ENCODE measurements around the gene PPM1L. TPM values are rescaled to one million over a fixed set of nuclear protein-coding genes. Genes with fewer than 3 reads are reported as not detected.

Gene PPM1L
- total RNA-seq, 1 experiment from 2014 or later: 7.3 TPM

GRCh38 chr3:161035711-161036110 lies 279.7 kb downstream of the PPM1L start:
- H3K79me2 ChIP-seq (ENCODE audit: insufficient read depth, low read length): no peaks in the 10 kb centered on the region
- H3K27me3 Mint-ChIP-seq (ENCODE audit: low read depth): no peaks in the 10 kb centered on the region
- H3K36me3 Mint-ChIP-seq (ENCODE audit: insufficient read depth in 1 of 3, low read depth in 3 of 3): peaks cover 6 to 12% (median 6%) of the 10 kb centered on the region in 3 experiments; a peak in 6 of 7 replicates
- no peak overlapping the region for H2BK12ac ChIP-seq (ENCODE audit: insufficient read length, low read depth, low read length)
- H3K14ac ChIP-seq (ENCODE audit: insufficient read depth, low read length): no peak overlapping the region
- WGBS (ENCODE audit: extremely low coverage, insufficient read length, low lambda C conversion rate): no CpG with 5 or more reads among the region's 2 CpGs
- TF ChIP-seq CTCF (conservative IDR thresholded peaks at IDR 0.05): no peak
- no peak overlapping the region for H3K27ac Mint-ChIP-seq
- H2AK5ac ChIP-seq (ENCODE audit: insufficient read length, low read length): no peak overlapping the region
- no peak overlapping the region for H3K4me2 ChIP-seq (ENCODE audit: insufficient read depth, insufficient read length, low read length)
- H3K4ac ChIP-seq (ENCODE audit: low read depth, low read length): no peak overlapping the region
- peaks cover 2% of the 10 kb centered on the region in 2 experiments; a peak in 3 of 4 replicates for H3K4me1 Mint-ChIP-seq
- no peaks in the 10 kb centered on the region for H3K4me1 ChIP-seq (ENCODE audit: insufficient read depth, low read length)
- H3K9me3 Mint-ChIP-seq: peaks cover 13 to 14% of the 10 kb centered on the region in 2 experiments; a peak in 4 of 5 replicates
- no peak overlapping the region for H3K27ac ChIP-seq (ENCODE audit: insufficient read length, low read depth, low read length)
- no peak overlapping the region for H2BK20ac ChIP-seq (ENCODE audit: low read depth, low read length, poor library complexity, severe bottlenecking)
- no peak overlapping the region for H2BK120ac ChIP-seq (ENCODE audit: low read depth, low read length, poor library complexity, severe bottlenecking)
- no peak overlapping the region for H3K4me3 Mint-ChIP-seq
- no peak overlapping the region for H2BK15ac ChIP-seq (ENCODE audit: low read depth, low read length)
- H4K91ac ChIP-seq (ENCODE audit: insufficient read length, low read depth, low read length): no peak overlapping the region
- H3K18ac ChIP-seq (ENCODE audit: insufficient read length, low read depth, low read length): no peak overlapping the region
- no peaks in the 10 kb centered on the region for H3K27me3 ChIP-seq (ENCODE audit: insufficient read depth, low read length)
- DNase-seq: no peak
- H3K23ac ChIP-seq (ENCODE audit: insufficient read length, low read depth, low read length): no peak overlapping the region
- H3T11ph ChIP-seq (ENCODE audit: low read length): no peak overlapping the region
- H3K79me1 ChIP-seq (ENCODE audit: insufficient read depth, low read depth, low read length, poor library complexity, severe bottlenecking): no peaks in the 10 kb centered on the region
- H3K9me3 ChIP-seq (ENCODE audit: control insufficient read depth, low read depth, low read length): no peaks in the 10 kb centered on the region
- H4K8ac ChIP-seq (replicated peaks; ENCODE audit: insufficient read length, low read depth, low read length): no peak overlapping the region
- H2AFZ ChIP-seq (ENCODE audit: low read length): no peak overlapping the region
- no peak overlapping the region for H4K5ac ChIP-seq (ENCODE audit: insufficient read length, low read depth, low read length)
- no peak overlapping the region for H3K56ac ChIP-seq (ENCODE audit: insufficient read length, low read depth, low read length)
- H3K9ac ChIP-seq (ENCODE audit: extremely low read depth, insufficient read length, low read length): no peak overlapping the region
- no peaks in the 10 kb centered on the region for H4K20me1 ChIP-seq (ENCODE audit: control insufficient read depth, insufficient read depth, insufficient read length)
- H2BK5ac ChIP-seq (ENCODE audit: insufficient read length, low read length): no peak overlapping the region
- no peaks in the 10 kb centered on the region for H3K23me2 ChIP-seq (ENCODE audit: insufficient read length, low read depth, low read length, poor library complexity, severe bottlenecking)
